CD4-positive, alpha-beta T cell (primary cell): ENCODE data around the gene EEIG1. TPM values are rescaled to one million over a fixed set of nuclear protein-coding genes. Genes with fewer than 3 reads are reported as not detected.

Experiments
- ATAC-seq: fragments of 200-7000 bp; cut with Tn5 transposase; one replicate; pipeline ENCODE4 v1.10.0; 2022; ENCODE audit warnings: mild to moderate bottlenecking; ENCODE audit not compliant: poor library complexity
- CTCF ChIA-PET: fragments of 350-600 bp; sonication (Branson Sonifier 250); formaldehyde crosslinking; loops from one replicate; lab custom pipeline; 2021; ENCODE audit warnings: antibody characterized with exemption, inconsistent platforms; lab: Charles Lee
- POLR2A ChIA-PET: fragments of 350-600 bp; sonication (Branson Sonifier 250); formaldehyde crosslinking; loops from one replicate; lab custom pipeline; 2021; ENCODE audit warnings: antibody characterized with exemption, inconsistent platforms; lab: Charles Lee
- DNase-seq, 14 experiments: peaks; one replicate each; pipeline ENCODE4 v3.0.0-alpha.2; 2013 to 2020; ENCODE audit warnings: mixed read lengths in 2 of 14
- H3K27ac ChIP-seq, 2 donors: one replicate each; pipeline versions ENCODE4 v1.5.1 to v1.7.0; 2013; ENCODE audit warnings: low read length in 2 of 2, low read depth in 1 of 2, mild to moderate bottlenecking in 1 of 2
- H3K27me3 ChIP-seq, 2 experiments: 1 replicate in 1 of 2; 2 replicates in 1 of 2; pipeline versions ENCODE4 v1.6.1 to v1.7.0; 2013; ENCODE audit warnings: low read length in 2 of 2, control low read depth in 1 of 2, mild to moderate bottlenecking in 1 of 2, moderate library complexity in 1 of 2; ENCODE audit not compliant: insufficient read depth in 2 of 2, control insufficient read depth in 1 of 2
- H3K36me3 ChIP-seq: one replicate; pipeline ENCODE4 v1.6.1; 2013; ENCODE audit warnings: low read length, control low read depth; ENCODE audit not compliant: insufficient read depth
- H3K4me1 ChIP-seq: one replicate; pipeline ENCODE4 v1.6.1; 2013; ENCODE audit warnings: low read length, control low read depth; ENCODE audit not compliant: insufficient read depth
- H3K4me3 ChIP-seq: one replicate; pipeline ENCODE4 v1.5.1; 2013; ENCODE audit warnings: mild to moderate bottlenecking, low read length, moderate library complexity
- H3K9me3 ChIP-seq, 2 experiments: 1 replicate in 1 of 2; 2 replicates in 1 of 2; pipeline versions ENCODE4 v1.6.1 to v1.7.0; 2013; ENCODE audit warnings: low read length in 2 of 2, mild to moderate bottlenecking in 2 of 2, control low read depth in 1 of 2, moderate library complexity in 1 of 2; ENCODE audit not compliant: control insufficient read depth in 1 of 2, insufficient read depth in 1 of 2
- H3K27ac Mint-ChIP-seq: one replicate; pipeline ENCODE4 v1.8.0; 2020; ENCODE audit warnings: mixed read lengths
- H3K27me3 Mint-ChIP-seq: one replicate; pipeline ENCODE4 v1.8.0; 2021; ENCODE audit warnings: mixed read lengths
- H3K36me3 Mint-ChIP-seq: one replicate; pipeline ENCODE4 v1.8.0; 2021; ENCODE audit warnings: low read depth, mixed read lengths
- H3K4me1 Mint-ChIP-seq: one replicate; pipeline ENCODE4 v1.8.0; 2021; ENCODE audit warnings: low read depth, mixed read lengths
- H3K4me3 Mint-ChIP-seq: one replicate; pipeline ENCODE4 v1.8.0; 2020; ENCODE audit warnings: mild to moderate bottlenecking, mixed read lengths
- H3K9me3 Mint-ChIP-seq: one replicate; pipeline ENCODE4 v1.8.0; 2020; ENCODE audit warnings: mixed read lengths
- CTCF ChIP-seq: fragments of 200-600 bp; IDR thresholded peaks from one replicate; pipeline ENCODE4 v1.8.0; 2022; ENCODE audit warnings: antibody characterized with exemption, mild to moderate bottlenecking
- intact Hi-C, 2 experiments: fragments of 100-400 bp; cut with DNase I in 1 of 2; cut with micrococcal nuclease in 1 of 2; formaldehyde crosslinking; loops; one replicate each; pipeline versions ENCODE4 v1.15.1 to v1.9.0; 2023 to 2025; cut with DNase I, micrococcal nuclease
- total RNA-seq, 174 experiments: library from RNA in 2 of 174; stranded (reverse) in 2 of 174; gene quantifications; one replicate each; pipeline ENCODE4 v1.2.3 and lab custom pipeline; 2021 to 2026

EEIG1 gene
- total RNA-seq, 2 experiments from 2014 or later, result 440 to 463 TPM

- peaks cover 55% of the 10 kb centered on the region for H3K4me1 Mint-ChIP-seq
- H3K36me3 ChIP-seq, result no peaks in the 10 kb centered on the region
- CTCF ChIA-PET, result no interaction called here
- H3K4me1 ChIP-seq, result peaks cover 27% of the 10 kb centered on the region
- H3K36me3 Mint-ChIP-seq, result no peaks in the 10 kb centered on the region
- H3K27ac ChIP-seq, result no peak overlapping the region
- H3K9me3 Mint-ChIP-seq, result no peaks in the 10 kb centered on the region
- H3K27me3 Mint-ChIP-seq, result no peaks in the 10 kb centered on the region
- H3K4me3 Mint-ChIP-seq, result no peak overlapping the region
- POLR2A ChIA-PET, result no interaction called here
- intact Hi-C loops, result no loop called here
- H3K27me3 ChIP-seq, result no peaks in the 10 kb centered on the region
- H3K4me3 ChIP-seq, result no peak overlapping the region
- TF ChIP-seq CTCF, result no peak
- no peak overlapping the region for H3K27ac Mint-ChIP-seq
- H3K9me3 ChIP-seq, result no peaks in the 10 kb centered on the region
- DNase-seq, result no peak
- ATAC-seq, result no peak
Measured at GRCh38 chr9:127989094-127989493, 8.3 kb upstream of the EEIG1 start.

GRCh38 chr9:127987103-127987614, 6.4 kb upstream of the EEIG1 start:
- H3K4me1 ChIP-seq, result peaks cover 46% of the 10 kb centered on the region
- Mint-ChIP-seq H3K4me3 (no peak overlapping the region), H3K4me1 (peaks cover 62% of the 10 kb centered on the region), H3K9me3 (no peaks in the 10 kb centered on the region), H3K36me3 (no peaks in the 10 kb centered on the region), H3K27me3 (no peaks in the 10 kb centered on the region), H3K27ac (peak overlapping the region; percentile 28)
- CTCF ChIA-PET, result no interaction called here
- DNase-seq (no peak), ATAC-seq (no peak)
- no peaks in the 10 kb centered on the region for H3K9me3 ChIP-seq
- no peaks in the 10 kb centered on the region for H3K36me3 ChIP-seq
- POLR2A ChIA-PET, result no interaction called here
- TF ChIP-seq CTCF, result no peak
- intact Hi-C loops, result no loop called here
- H3K27me3 ChIP-seq, result no peaks in the 10 kb centered on the region
- H3K27ac ChIP-seq, result no peak overlapping the region
- no peak overlapping the region for H3K4me3 ChIP-seq

GRCh38 chr9:127985011-127985410, 4.2 kb upstream of the EEIG1 start:
- ChIA-PET CTCF (interaction anchor here (1.1 to 2.9 kb wide), 2 partner anchors 30 to 37 kb away, joined by 3 to 7 read pairs; no protein-coding TSS in a partner anchor), POLR2A (interaction anchor here (0.8 to 34.9 kb wide), 5 partner anchors 9 to 42 kb away, joined by 3 to 1020 read pairs (median 3); no protein-coding TSS in a partner anchor)
- ATAC-seq (no peak), DNase-seq (no peak)
- H3K27ac ChIP-seq, result no peak overlapping the region
- intact Hi-C loops, result no loop called here
- peaks cover 41% of the 10 kb centered on the region for H3K4me1 ChIP-seq
- H3K27ac Mint-ChIP-seq, result peak overlapping the region; percentile 43
- peaks cover 56% of the 10 kb centered on the region for H3K4me1 Mint-ChIP-seq
- TF ChIP-seq CTCF, result no peak
- H3K9me3 ChIP-seq, result no peaks in the 10 kb centered on the region
- H3K27me3 Mint-ChIP-seq, result no peaks in the 10 kb centered on the region
- no peaks in the 10 kb centered on the region for H3K27me3 ChIP-seq
- peaks cover 10% of the 10 kb centered on the region for H3K36me3 Mint-ChIP-seq
- no peaks in the 10 kb centered on the region for H3K9me3 Mint-ChIP-seq
- H3K4me3 Mint-ChIP-seq, result no peak overlapping the region
- no peaks in the 10 kb centered on the region for H3K36me3 ChIP-seq
- H3K4me3 ChIP-seq, result no peak overlapping the region
